Activated CD8-positive, alpha-beta memory T cell treated with anti-CD3 and anti-CD28 coated beads, Interleukin-2, amount 10 ng/mL, durations not matched to agents 7 days and 5 days (primary cell): Measurements from ENCODE around the gene MBD3. TPM values are rescaled to one million over a fixed set of nuclear protein-coding genes. Genes with fewer than 3 reads are reported as not detected.

Source experiments
- ATAC-seq: fragments of 150-1000 bp; cut with Tn5 transposase; one replicate; pipeline ENCODE4 v1.10.0; 2021; ENCODE audit warnings: moderate library complexity
- CTCF ChIA-PET: fragments of 350-600 bp; sonication (Branson Sonifier 250); formaldehyde crosslinking; loops from one replicate; lab custom pipeline; 2021; ENCODE audit warnings: antibody characterized with exemption; lab: Charles Lee
- DNase-seq: peaks from one replicate; pipeline ENCODE4 v3.0.0-alpha.2; 2020
- H3K27ac Mint-ChIP-seq: one replicate; pipeline ENCODE4 v1.8.0; 2021; ENCODE audit warnings: mild to moderate bottlenecking, mixed read lengths
- H3K27me3 Mint-ChIP-seq: one replicate; pipeline ENCODE4 v1.8.0; 2021; ENCODE audit warnings: mixed read lengths
- H3K36me3 Mint-ChIP-seq: one replicate; pipeline ENCODE4 v1.8.0; 2021; ENCODE audit warnings: mild to moderate bottlenecking, mixed read lengths
- H3K4me1 Mint-ChIP-seq: one replicate; pipeline ENCODE4 v1.8.0; 2021; ENCODE audit warnings: mixed read lengths
- H3K4me3 Mint-ChIP-seq: one replicate; pipeline ENCODE4 v1.8.0; 2021; ENCODE audit warnings: mild to moderate bottlenecking, moderate library complexity, mixed read lengths
- H3K9me3 Mint-ChIP-seq: one replicate; pipeline ENCODE4 v1.8.0; 2022; ENCODE audit warnings: low read depth, mixed read lengths
- total RNA-seq, 2 experiments: library from RNA; stranded (reverse); gene quantifications; one replicate each; pipeline ENCODE4 v1.2.3, GENCODE V29; 2021

The MBD3 gene
- total RNA-seq, 2 experiments from 2014 or later, result 87.4 to 101 TPM

- CTCF ChIA-PET, result interaction anchor here (1.5 to 2.4 kb wide), 2 partner anchors 65 to 69 kb away, joined by 3 to 6 read pairs; no protein-coding TSS in a partner anchor
- H3K36me3 Mint-ChIP-seq, result peaks cover 28% of the 10 kb centered on the region
Observed at GRCh38 chr19:1615156-1615765, 22.6 kb upstream of the MBD3 start.

GRCh38 chr19:1613808-1614570 lies 21.3 kb upstream of the MBD3 start:
- Mint-ChIP-seq H3K36me3 (peaks cover 28% of the 10 kb centered on the region), H3K9me3 (no peaks in the 10 kb centered on the region), H3K4me1 (peaks cover 21% of the 10 kb centered on the region), H3K27ac (no peak overlapping the region), H3K27me3 (no peaks in the 10 kb centered on the region), H3K4me3 (no peak overlapping the region)
- DNase-seq, result no peak
- no peak for ATAC-seq
- CTCF ChIA-PET, result no interaction called here

More at GRCh38 chr19:1615156-1615765, 22.6 kb upstream of the MBD3 start:
- DNase-seq (no peak), ATAC-seq (no peak)
- H3K9me3 Mint-ChIP-seq, result no peaks in the 10 kb centered on the region
- no peaks in the 10 kb centered on the region for H3K27me3 Mint-ChIP-seq
- H3K27ac Mint-ChIP-seq, result no peak overlapping the region
- peaks cover 11% of the 10 kb centered on the region for H3K4me1 Mint-ChIP-seq
- no peak overlapping the region for H3K4me3 Mint-ChIP-seq

- H3K36me3 Mint-ChIP-seq, result peaks cover 28% of the 10 kb centered on the region
- H3K27ac Mint-ChIP-seq, result no peak overlapping the region
- no peak for ATAC-seq
- no peak overlapping the region for H3K4me3 Mint-ChIP-seq
- peaks cover 29% of the 10 kb centered on the region for H3K4me1 Mint-ChIP-seq
- CTCF ChIA-PET, result no interaction called here
- DNase-seq, result no peak
- H3K9me3 Mint-ChIP-seq, result no peaks in the 10 kb centered on the region
- no peaks in the 10 kb centered on the region for H3K27me3 Mint-ChIP-seq
Observed at GRCh38 chr19:1613146-1613545, 20.5 kb upstream of the MBD3 start.

GRCh38 chr19:1612114-1613086 lies 19.7 kb upstream of the MBD3 start:
- ATAC-seq (no peak), DNase-seq (no peak)
- CTCF ChIA-PET, result no interaction called here
- H3K4me3 Mint-ChIP-seq, result no peak overlapping the region
- no peaks in the 10 kb centered on the region for H3K27me3 Mint-ChIP-seq
- no peaks in the 10 kb centered on the region for H3K9me3 Mint-ChIP-seq
- peaks cover 28% of the 10 kb centered on the region for H3K36me3 Mint-ChIP-seq
- peaks cover 29% of the 10 kb centered on the region for H3K4me1 Mint-ChIP-seq
- no peak overlapping the region for H3K27ac Mint-ChIP-seq

- peaks cover 28% of the 10 kb centered on the region for H3K4me1 Mint-ChIP-seq
- DNase-seq (no peak), ATAC-seq (no peak)
- H3K27me3 Mint-ChIP-seq, result no peaks in the 10 kb centered on the region
- CTCF ChIA-PET, result no interaction called here
- no peaks in the 10 kb centered on the region for H3K9me3 Mint-ChIP-seq
- H3K36me3 Mint-ChIP-seq, result peaks cover 23% of the 10 kb centered on the region
- H3K4me3 Mint-ChIP-seq, result no peak overlapping the region
- H3K27ac Mint-ChIP-seq, result peak overlapping the region; percentile 30
Observed at GRCh38 chr19:1611353-1611752, 18.7 kb upstream of the MBD3 start.

- Mint-ChIP-seq H3K27me3 (no peaks in the 10 kb centered on the region), H3K9me3 (no peaks in the 10 kb centered on the region), H3K36me3 (peaks cover 18% of the 10 kb centered on the region), H3K4me3 (no peak overlapping the region), H3K27ac (no peak overlapping the region), H3K4me1 (peaks cover 33% of the 10 kb centered on the region)
- ATAC-seq, result no peak
- CTCF ChIA-PET, result interaction anchor here (1.6 kb wide), 1 partner anchor 64 kb away, joined by 4 read pairs; no protein-coding TSS in a partner anchor
- no peak for DNase-seq
Observed at GRCh38 chr19:1610579-1610978, 17.9 kb upstream of the MBD3 start.

- DNase-seq, result no peak
- Mint-ChIP-seq H3K4me3 (no peak overlapping the region), H3K4me1 (peaks cover 35% of the 10 kb centered on the region)
Observed at GRCh38 chr19:1609680-1610474, 17.2 kb upstream of the MBD3 start.

GRCh38 chr19:1609103-1609396 lies 16.4 kb upstream of the MBD3 start:
- peaks cover 12% of the 10 kb centered on the region for H3K36me3 Mint-ChIP-seq
- ATAC-seq (no peak), DNase-seq (no peak)
- H3K4me3 Mint-ChIP-seq, result no peak overlapping the region
- H3K9me3 Mint-ChIP-seq, result no peaks in the 10 kb centered on the region
- H3K27ac Mint-ChIP-seq, result no peak overlapping the region
- CTCF ChIA-PET, result interaction anchor here (1.3 to 1.6 kb wide), 2 partner anchors 16 to 63 kb away, joined by 4 to 5 read pairs; partner anchors contain the start of gene MBD3
- no peaks in the 10 kb centered on the region for H3K27me3 Mint-ChIP-seq
- H3K4me1 Mint-ChIP-seq, result peaks cover 40% of the 10 kb centered on the region

More at GRCh38 chr19:1609680-1610474, 17.2 kb upstream of the MBD3 start:
- CTCF ChIA-PET, result interaction anchor here (1.6 kb wide), 1 partner anchor 64 kb away, joined by 4 read pairs; no protein-coding TSS in a partner anchor
- H3K9me3 Mint-ChIP-seq, result no peaks in the 10 kb centered on the region
- H3K27ac Mint-ChIP-seq, result no peak overlapping the region
- H3K36me3 Mint-ChIP-seq, result peaks cover 16% of the 10 kb centered on the region
- no peak for ATAC-seq
- no peaks in the 10 kb centered on the region for H3K27me3 Mint-ChIP-seq

GRCh38 chr19:1608359-1609102 lies 15.9 kb upstream of the MBD3 start:
- Mint-ChIP-seq H3K9me3 (no peaks in the 10 kb centered on the region), H3K4me3 (no peak overlapping the region), H3K36me3 (peaks cover 12% of the 10 kb centered on the region), H3K27ac (no peak overlapping the region), H3K4me1 (peaks cover 45% of the 10 kb centered on the region), H3K27me3 (no peaks in the 10 kb centered on the region)
- CTCF ChIA-PET, result interaction anchor here (1.2 to 1.6 kb wide), 4 partner anchors 15 to 229 kb away, joined by 3 to 5 read pairs (median 4); partner anchors contain the start of gene MBD3
- ATAC-seq (no peak), DNase-seq (peak; percentile 50)

- H3K27ac Mint-ChIP-seq, result peak overlapping the region; percentile 98
- no peaks in the 10 kb centered on the region for H3K27me3 Mint-ChIP-seq
- ATAC-seq, result peak; percentile 3
- H3K4me3 Mint-ChIP-seq, result peak overlapping the region; percentile 92
- no peak for DNase-seq
- no peaks in the 10 kb centered on the region for H3K9me3 Mint-ChIP-seq
- CTCF ChIA-PET, result interaction anchor here (0.9 to 4.1 kb wide), 11 partner anchors 13 to 1095 kb away, joined by 3 to 20 read pairs (median 3); partner anchors contain the start of genes MBD3 and REEP6
- peaks cover 10% of the 10 kb centered on the region for H3K36me3 Mint-ChIP-seq
- peaks cover 54% of the 10 kb centered on the region for H3K4me1 Mint-ChIP-seq
Observed at GRCh38 chr19:1606138-1606651, 13.5 kb upstream of the MBD3 start.

GRCh38 chr19:1605236-1606137 lies 12.8 kb upstream of the MBD3 start, which contains the start of gene UQCR11:
UQCR11 (minus strand) TSS chr19:1605462; CDS start chr19:1605409, 53 bp downstream.
- Mint-ChIP-seq H3K4me3 (peak within 1 kb of the TSS; percentile 92), H3K27ac (peak within 1 kb of the TSS; percentile 98), H3K36me3 (peaks cover 9% of the 10 kb centered on the region), H3K9me3 (no peaks in the 10 kb centered on the region), H3K4me1 (peaks cover 54% of the 10 kb centered on the region), H3K27me3 (no peaks in the 10 kb centered on the region)
- peak; percentile 96 for DNase-seq
- ATAC-seq, result peak; percentile 90
- CTCF ChIA-PET, result interaction anchor here (0.6 to 4.1 kb wide), 14 partner anchors 12 to 1095 kb away, joined by 3 to 20 read pairs (median 3); partner anchors contain the start of genes MBD3 and REEP6
